ENCODE data around the gene ETS2.

DNA sequence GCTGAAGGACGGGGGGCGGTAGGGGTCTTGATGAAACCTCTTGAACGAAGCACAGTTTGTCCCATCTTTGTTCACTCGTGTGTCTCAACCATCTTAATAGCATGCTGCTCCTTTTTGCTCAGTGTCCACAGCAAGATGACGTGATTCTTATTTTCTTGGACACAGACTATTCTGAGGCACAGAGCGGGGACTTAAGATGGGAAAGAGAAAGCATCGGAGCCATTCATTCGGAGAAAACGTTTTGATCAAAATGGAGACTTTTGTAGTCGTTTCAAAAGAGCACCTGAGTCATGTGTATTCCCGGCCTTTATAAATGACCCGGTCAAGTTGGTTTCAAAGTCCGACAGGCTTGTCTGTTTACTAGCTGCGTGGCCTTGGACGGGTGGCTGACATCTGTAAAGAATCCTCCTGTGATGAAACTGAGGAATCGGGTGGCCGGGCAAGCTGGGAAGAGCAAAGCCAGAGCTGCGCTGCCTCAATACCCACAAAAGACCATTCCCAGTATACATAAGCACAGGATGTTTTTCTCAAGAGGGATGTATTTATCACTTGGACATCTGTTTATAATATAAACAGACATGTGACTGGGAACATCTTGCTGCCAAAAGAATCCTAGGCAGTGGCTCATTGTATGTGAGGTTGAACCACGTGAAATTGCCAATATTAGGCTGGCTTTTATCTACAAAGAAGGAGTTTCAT, 18.5 kb downstream of the ETS2 start:
- TF ChIP-seq EZH2 (IDR thresholded peaks at IDR 0.05; ENCODE audit: borderline replicate concordance, low read length): no peak
- TF ChIP-seq, protein P1, sequence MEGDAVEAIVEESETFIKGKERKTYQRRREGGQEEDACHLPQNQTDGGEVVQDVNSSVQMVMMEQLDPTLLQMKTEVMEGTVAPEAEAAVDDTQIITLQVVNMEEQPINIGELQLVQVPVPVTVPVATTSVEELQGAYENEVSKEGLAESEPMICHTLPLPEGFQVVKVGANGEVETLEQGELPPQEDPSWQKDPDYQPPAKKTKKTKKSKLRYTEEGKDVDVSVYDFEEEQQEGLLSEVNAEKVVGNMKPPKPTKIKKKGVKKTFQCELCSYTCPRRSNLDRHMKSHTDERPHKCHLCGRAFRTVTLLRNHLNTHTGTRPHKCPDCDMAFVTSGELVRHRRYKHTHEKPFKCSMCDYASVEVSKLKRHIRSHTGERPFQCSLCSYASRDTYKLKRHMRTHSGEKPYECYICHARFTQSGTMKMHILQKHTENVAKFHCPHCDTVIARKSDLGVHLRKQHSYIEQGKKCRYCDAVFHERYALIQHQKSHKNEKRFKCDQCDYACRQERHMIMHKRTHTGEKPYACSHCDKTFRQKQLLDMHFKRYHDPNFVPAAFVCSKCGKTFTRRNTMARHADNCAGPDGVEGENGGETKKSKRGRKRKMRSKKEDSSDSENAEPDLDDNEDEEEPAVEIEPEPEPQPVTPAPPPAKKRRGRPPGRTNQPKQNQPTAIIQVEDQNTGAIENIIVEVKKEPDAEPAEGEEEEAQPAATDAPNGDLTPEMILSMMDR (conservative IDR thresholded peaks at IDR 0.05 in 1 of 2, IDR thresholded peaks at IDR 0.05 in 1 of 2; ENCODE audit: extremely low read depth in 1 of 2, insufficient read depth in 1 of 2, low read depth in 1 of 2, low read length in 2 of 2): no peak

Measured in mammary epithelial cell (primary cell).